ENCODE data around the gene FBXW11.

Gene FBXW11

GRCh38 chr5:171966270-171966669, 40.2 kb downstream of the FBXW11 start:
- DNase-seq (ENCODE audit: low read depth): no peak
- no peak overlapping the region for H3K4me3 ChIP-seq (ENCODE audit: low read length)
- no peak for TF ChIP-seq CTCF (conservative IDR thresholded peaks at IDR 0.05; ENCODE audit: low read length)

GRCh38 chr5:171965745-171966144, 40.7 kb downstream of the FBXW11 start:
- H3K4me3 ChIP-seq (ENCODE audit: low read length): no peak overlapping the region
- no peak for TF ChIP-seq CTCF (conservative IDR thresholded peaks at IDR 0.05; ENCODE audit: low read length)
- no peak for DNase-seq (ENCODE audit: low read depth)

GRCh38 chr5:171963416-171963815, 43.0 kb downstream of the FBXW11 start:
- DNase-seq (ENCODE audit: low read depth): no peak
- TF ChIP-seq CTCF (conservative IDR thresholded peaks at IDR 0.05; ENCODE audit: low read length): no peak
- H3K4me3 ChIP-seq (ENCODE audit: low read length): no peak overlapping the region

- DNase-seq (ENCODE audit: low read depth): peak; percentile 17
- TF ChIP-seq CTCF (conservative IDR thresholded peaks at IDR 0.05; ENCODE audit: low read length): no peak
- H3K4me3 ChIP-seq (ENCODE audit: low read length): no peak overlapping the region
Observed at GRCh38 chr5:171961117-171961516, 45.3 kb downstream of the FBXW11 start.

DNA sequence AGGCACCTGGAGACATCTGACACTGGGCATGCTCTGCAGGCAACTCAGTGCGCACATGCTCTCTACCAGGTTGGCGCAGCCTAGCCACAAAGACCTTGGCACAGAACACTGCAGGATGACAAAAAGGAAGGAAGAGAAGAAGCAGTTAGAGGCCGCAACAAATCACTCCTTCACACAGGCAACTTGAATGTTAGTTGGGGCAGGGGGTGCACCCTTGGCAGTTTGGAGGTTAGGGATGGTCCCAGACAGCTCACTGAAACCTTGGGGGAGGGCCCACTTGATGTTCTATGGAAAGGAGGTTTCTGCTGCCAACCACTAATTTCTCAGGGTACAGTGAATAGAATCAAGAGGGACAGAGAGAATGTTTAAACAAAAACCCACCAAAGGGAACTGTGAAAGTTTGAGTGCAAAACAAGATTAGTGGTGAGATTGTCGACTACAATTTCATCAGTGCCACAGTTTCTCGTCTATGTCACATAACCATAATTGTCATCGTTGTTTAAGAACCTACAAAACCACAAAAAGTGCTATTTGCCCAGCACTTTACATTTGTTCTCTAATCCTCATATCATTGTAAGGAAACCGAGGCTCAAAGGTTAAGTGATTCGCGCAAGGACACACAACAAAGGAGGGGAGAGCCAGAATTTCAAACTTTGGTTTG, 48.7 kb downstream of the FBXW11 start:
- H3K4me3 ChIP-seq (ENCODE audit: low read length): no peak overlapping the region
- no peak for DNase-seq (ENCODE audit: low read depth)
- no peak for TF ChIP-seq CTCF (conservative IDR thresholded peaks at IDR 0.05; ENCODE audit: low read length)

- no peak for DNase-seq (ENCODE audit: low read depth)
- TF ChIP-seq CTCF (conservative IDR thresholded peaks at IDR 0.05; ENCODE audit: low read length): no peak
- H3K4me3 ChIP-seq (ENCODE audit: low read length): no peak overlapping the region
Observed at GRCh38 chr5:171956887-171957495, 49.4 kb downstream of the FBXW11 start.

GRCh38 chr5:171956314-171956713, 50.1 kb downstream of the FBXW11 start:
- no peak for DNase-seq (ENCODE audit: low read depth)
- no peak overlapping the region for H3K4me3 ChIP-seq (ENCODE audit: low read length)
- no peak for TF ChIP-seq CTCF (conservative IDR thresholded peaks at IDR 0.05; ENCODE audit: low read length)

Data from AG10803 (cell line).